Measurements from ENCODE around the gene ZNF438. TPM values are rescaled to one million over a fixed set of nuclear protein-coding genes. Genes with fewer than 3 reads are reported as not detected.

ZNF438 gene
- total and polyA plus RNA-seq, 2 of the 13 experiments (the other 11 are each of a cell fraction or from before 2014, with no cell fraction given), result 0.75 to 0.83 TPM

GRCh38 chr10:31031558-31032257, at the start of gene ZNF438 (continued):
- TF ChIP-seq HINFP (CRISPR knock-in tag; IDR thresholded peaks at IDR 0.05; ENCODE audit: low read depth) (no peak), ZBTB49 (CRISPR knock-in tag; IDR thresholded peaks at IDR 0.05; ENCODE audit: borderline replicate concordance) (no peak), ZBTB8A (CRISPR knock-in tag; IDR thresholded peaks at IDR 0.05; ENCODE audit: borderline replicate concordance, low read depth) (no peak), ZNF569 (CRISPR knock-in tag; IDR thresholded peaks at IDR 0.05; ENCODE audit: borderline replicate concordance) (no peak), ATAD3A (CRISPR knock-in tag; IDR thresholded peaks at IDR 0.05) (no peak), ERF (CRISPR knock-in tag; IDR thresholded peaks at IDR 0.05) (peak; percentile 83; the same call in 1 of the 2 replicates), KDM5B (CRISPR knock-in tag; IDR thresholded peaks at IDR 0.05; ENCODE audit: borderline replicate concordance) (peak; percentile 81; the same call in 1 of the 2 replicates), AGO2 (optimal IDR thresholded peaks at IDR 0.05; ENCODE audit: low read depth, low read length) (peak; percentile 48), HOXA9 (CRISPR knock-in tag; IDR thresholded peaks at IDR 0.05; ENCODE audit: borderline replicate concordance) (no peak; the same call in 1 of the 2 replicates), ZNF879 (CRISPR knock-in tag; IDR thresholded peaks at IDR 0.05) (no peak; the same call in 1 of the 2 replicates), CBX2 (IDR thresholded peaks at IDR 0.05; ENCODE audit: low read depth, low read length) (no peak), CBX2 (CRISPR knock-in tag; IDR thresholded peaks at IDR 0.05; ENCODE audit: low read depth) (no peak; the same call in 1 of the 2 replicates), BRCA1 (CRISPR knock-in tag; IDR thresholded peaks at IDR 0.05) (no peak), BRD4 (CRISPR knock-in tag; IDR thresholded peaks at IDR 0.05) (no peak), ZNF367 (CRISPR knock-in tag; IDR thresholded peaks at IDR 0.05; ENCODE audit: borderline replicate concordance) (no peak; the same call in 1 of the 2 replicates), ZNF207 (IDR thresholded peaks at IDR 0.05; ENCODE audit: borderline replicate concordance) (no peak), ZZZ3 (CRISPR knock-in tag; IDR thresholded peaks at IDR 0.05; ENCODE audit: borderline replicate concordance) (no peak; the same call in 1 of the 2 replicates), PBX3 (CRISPR knock-in tag; IDR thresholded peaks at IDR 0.05; ENCODE audit: borderline replicate concordance) (no peak), ZNF414 (CRISPR knock-in tag; IDR thresholded peaks at IDR 0.05) (no peak), ZBTB37 (CRISPR knock-in tag; IDR thresholded peaks at IDR 0.05) (peak; percentile 22; the same call in 1 of the 2 replicates), ZNF33B (CRISPR knock-in tag; IDR thresholded peaks at IDR 0.05) (peak; percentile 86), ZNF121 (CRISPR knock-in tag; IDR thresholded peaks at IDR 0.05) (no peak), SNAPC2 (CRISPR knock-in tag; IDR thresholded peaks at IDR 0.05) (peak; percentile 86; the same call in 1 of the 2 replicates)

Data from HepG2 (cell line).